Activated T-cell treated with anti-CD3 and anti-CD28 coated beads, Interleukin-2, amount 50 U/mL, for 4 hours (primary cell): ENCODE measurements around the gene DNAJC22. TPM values are rescaled to one million over a fixed set of nuclear protein-coding genes. Genes with fewer than 3 reads are reported as not detected.
"Not testable (repeated sequence)": the region's sequence is repeated elsewhere in the genome, so short reads cannot be mapped to it uniquely, and the experiment has no call there.

ENCODE experiments used
- ATAC-seq, 2 donors: fragments of 200-7000 bp; cut with Tn5 transposase; one replicate each; pipeline ENCODE4 v1.10.0; 2021
- DNase-seq: peaks from one replicate; pipeline ENCODE4 v3.0.0-alpha.2; 2020
- H3K27me3 Mint-ChIP-seq: one replicate; pipeline ENCODE4 v1.8.0; 2021; ENCODE audit warnings: low read depth, mixed read lengths
- H3K36me3 Mint-ChIP-seq: one replicate; pipeline ENCODE4 v1.8.0; 2022; ENCODE audit warnings: mixed read lengths; ENCODE audit not compliant: insufficient read depth
- H3K4me1 Mint-ChIP-seq: one replicate; pipeline ENCODE4 v1.8.0; 2021; ENCODE audit warnings: low read depth, mixed read lengths
- H3K4me3 Mint-ChIP-seq: one replicate; pipeline ENCODE4 v1.8.0; 2021; ENCODE audit warnings: mild to moderate bottlenecking, moderate library complexity, mixed read lengths
- H3K9me3 Mint-ChIP-seq: one replicate; pipeline ENCODE4 v1.8.0; 2021; ENCODE audit warnings: mixed read lengths
- total RNA-seq, 3 donors: library from RNA; stranded (reverse); gene quantifications; one replicate each; pipeline ENCODE4 v1.2.1, GENCODE V29; 2021

Gene DNAJC22
- under 1 TPM in 1 of 3 donors, not detected in 2; 0.11 TPM for total RNA-seq

DNA sequence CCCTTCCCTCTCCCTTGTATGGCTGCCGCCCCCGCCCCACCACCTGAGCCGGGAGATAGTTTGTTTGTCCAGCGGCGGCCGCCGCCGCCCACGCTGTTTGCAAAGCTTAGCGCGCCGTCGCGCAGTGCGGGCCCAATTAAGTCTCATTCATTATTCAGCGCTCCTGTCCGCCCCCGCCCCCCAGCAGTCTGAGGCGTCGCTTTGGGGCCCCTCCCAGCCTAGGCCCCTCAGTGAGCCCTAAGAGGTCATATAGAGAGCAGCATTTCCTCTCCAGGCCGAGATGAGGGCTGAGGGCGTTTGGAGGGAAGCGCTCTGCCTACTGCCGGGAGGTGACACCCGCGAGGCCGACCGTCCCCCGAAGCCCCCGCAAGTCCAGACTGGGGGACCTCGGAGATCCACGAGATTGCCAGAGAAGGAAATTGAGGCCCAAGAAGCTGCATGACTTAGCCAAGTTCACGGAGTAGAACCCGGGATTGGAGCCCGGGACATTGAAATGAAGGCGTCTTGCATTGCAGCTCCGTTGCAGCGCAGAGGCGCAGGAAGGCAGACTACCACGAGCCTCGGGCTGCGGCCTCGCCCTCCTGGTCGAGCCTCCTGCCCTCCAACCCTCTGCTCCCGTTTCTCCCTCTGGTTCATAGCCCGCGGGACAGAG lies at the start of gene DNAJC22:
TSS of gene DNAJC22 (plus strand) at position 230 of the 652 bp plus-strand sequence. CDS start 1,985 bp downstream, outside the sequence.
- Mint-ChIP-seq H3K27me3 (peaks cover 68% of the 10 kb centered on the region), H3K4me1 (peaks cover 36% of the 10 kb centered on the region)
- peak in 1 of 2 donors; percentile 11 for ATAC-seq

DNA sequence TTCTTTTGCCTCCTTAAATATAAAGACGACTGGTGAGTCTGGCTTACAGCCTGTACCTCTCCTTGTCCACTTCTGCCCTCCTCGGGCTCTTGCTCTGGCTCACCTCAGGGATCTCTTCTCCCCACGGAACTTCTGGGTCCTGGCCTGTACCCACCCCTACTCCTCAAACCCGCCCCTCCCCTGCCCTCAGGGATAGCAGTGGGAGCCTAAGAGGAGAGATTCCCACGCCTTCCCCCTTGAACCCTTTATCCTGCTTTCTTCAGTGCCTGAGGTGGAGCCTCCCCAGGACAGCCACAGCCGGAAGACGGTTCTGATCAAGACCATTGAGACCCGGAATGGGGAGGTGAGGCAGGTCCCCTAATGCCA lies 49.0 kb upstream of the DNAJC22 start:
- peak in 1 of 2 donors; percentile 3 for ATAC-seq
- Mint-ChIP-seq H3K27me3 (peaks cover 65% of the 10 kb centered on the region), H3K4me1 (peaks cover 23% of the 10 kb centered on the region), H3K4me3 (no peak overlapping the region), H3K36me3 (no peaks in the 10 kb centered on the region), H3K9me3 (no peaks in the 10 kb centered on the region)
- no peak for DNase-seq

More for the DNA sequence above, at the start of gene DNAJC22:
- no peaks in the 10 kb centered on the region for H3K36me3 Mint-ChIP-seq
- H3K4me3 Mint-ChIP-seq = peak within 1 kb of the TSS; percentile 76
- no peak for DNase-seq
- H3K9me3 Mint-ChIP-seq = no peaks in the 10 kb centered on the region

DNA sequence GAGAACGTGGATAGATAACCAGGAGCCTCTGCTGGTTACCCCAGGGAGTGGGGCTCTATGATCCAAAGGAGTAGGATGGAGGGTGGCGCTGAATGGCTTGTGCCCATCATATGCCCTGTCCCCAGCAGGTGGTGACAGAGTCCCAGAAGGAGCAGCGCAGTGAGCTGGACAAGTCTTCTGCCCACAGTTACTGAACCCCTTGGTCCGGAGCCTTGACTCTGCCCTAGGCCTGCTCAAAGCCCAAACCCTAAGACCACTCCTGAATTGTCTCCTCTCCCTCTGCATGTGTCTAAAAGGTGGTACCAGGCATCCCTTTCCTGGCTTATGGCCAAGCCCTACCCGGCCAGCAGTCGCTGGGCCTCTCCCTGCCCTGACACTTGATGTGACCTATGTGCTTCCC lies 48.5 kb upstream of the DNAJC22 start:
- no peaks in the 10 kb centered on the region for H3K9me3 Mint-ChIP-seq

DNA sequence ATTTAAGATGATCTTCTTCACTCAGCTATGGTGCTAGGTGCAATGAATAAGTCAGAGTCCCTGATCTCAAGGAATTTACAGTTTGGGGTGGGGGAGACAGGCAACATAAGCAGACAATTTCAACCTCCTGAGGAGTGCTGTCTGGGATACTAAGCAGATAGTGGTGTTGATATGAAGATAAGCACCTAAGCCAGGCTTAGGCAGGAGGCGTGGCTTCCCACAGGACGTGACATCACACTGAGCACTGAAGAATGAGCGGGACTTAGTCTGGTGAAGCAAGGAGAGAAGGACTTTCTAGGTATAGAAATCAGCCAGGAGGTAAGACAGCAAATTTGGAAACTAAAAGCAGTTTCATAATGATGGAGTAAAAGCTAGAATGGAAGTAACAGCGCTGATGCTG lies 44.9 kb upstream of the DNAJC22 start:
- H3K4me1 Mint-ChIP-seq = peaks cover 17% of the 10 kb centered on the region
- DNase-seq (no peak), ATAC-seq (peak; percentile 21 to 54)
- no peaks in the 10 kb centered on the region for H3K9me3 Mint-ChIP-seq
- H3K27me3 Mint-ChIP-seq = peaks cover 51% of the 10 kb centered on the region
- H3K36me3 Mint-ChIP-seq = no peaks in the 10 kb centered on the region
- H3K4me3 Mint-ChIP-seq = no peak overlapping the region

More for the DNA sequence above, 48.5 kb upstream of the DNAJC22 start:
- DNase-seq = no peak
- ATAC-seq = no peak
- Mint-ChIP-seq H3K36me3 (no peaks in the 10 kb centered on the region), H3K27me3 (peaks cover 67% of the 10 kb centered on the region), H3K4me3 (no peak overlapping the region), H3K4me1 (peaks cover 23% of the 10 kb centered on the region)

DNA sequence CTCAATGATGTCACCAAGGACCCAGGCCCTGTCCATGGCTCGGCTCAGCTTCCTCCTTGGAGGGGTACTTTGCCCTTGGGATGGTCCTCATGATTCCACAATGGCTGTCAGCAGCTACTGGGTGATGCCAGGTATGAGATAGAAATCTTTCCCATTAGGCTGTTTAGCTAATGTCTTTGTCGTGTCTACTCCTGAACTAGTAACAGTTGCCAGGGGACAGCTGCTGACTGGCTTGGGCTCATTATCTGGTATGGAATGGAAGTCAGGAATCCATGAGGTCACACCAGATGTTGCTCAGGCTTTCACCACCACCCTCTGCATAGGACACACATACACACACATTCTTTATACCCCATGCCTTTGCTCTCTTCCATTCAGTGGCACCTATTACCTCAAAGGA lies 42.5 kb upstream of the DNAJC22 start:
- Mint-ChIP-seq H3K4me3 (no peak overlapping the region), H3K27me3 (peaks cover 40% of the 10 kb centered on the region), H3K36me3 (no peaks in the 10 kb centered on the region), H3K9me3 (no peaks in the 10 kb centered on the region), H3K4me1 (peaks cover 4% of the 10 kb centered on the region)
- DNase-seq (no peak), ATAC-seq (no peak)

DNA sequence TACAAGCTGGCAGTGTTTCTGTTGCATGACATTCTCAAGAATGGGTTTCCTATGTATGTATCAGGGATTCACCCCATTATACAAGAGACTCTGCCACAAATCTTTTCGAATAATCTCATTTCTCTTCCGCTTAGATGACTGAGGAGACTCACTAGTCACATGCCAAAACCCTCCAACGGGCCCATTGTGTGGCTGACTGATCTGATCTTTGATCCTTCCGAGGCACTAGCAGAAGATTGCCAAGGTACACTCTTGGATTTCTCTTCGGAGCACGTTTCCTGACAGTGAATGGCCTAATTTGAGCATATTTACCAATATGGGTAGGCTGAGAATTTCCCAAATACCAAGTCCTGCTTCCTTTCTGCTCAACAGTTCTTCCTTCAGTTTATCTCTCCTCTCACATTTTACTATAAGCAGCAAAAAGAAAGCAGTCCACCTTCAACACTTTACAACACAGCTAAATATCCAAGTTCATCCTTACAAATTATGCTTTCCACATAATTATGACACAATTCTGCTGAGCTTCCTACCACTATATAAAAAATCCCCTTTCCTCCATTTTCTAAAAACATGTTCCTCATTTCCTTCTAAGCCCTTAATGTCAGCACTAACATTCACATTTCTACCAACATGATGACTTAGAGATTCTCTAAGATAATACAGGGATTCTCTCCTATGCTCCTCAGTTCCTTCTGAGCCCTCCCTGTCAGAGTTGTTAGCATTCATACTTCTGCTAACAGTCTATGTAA lies 40.8 kb upstream of the DNAJC22 start:
- DNase-seq = no peak
- Mint-ChIP-seq H3K4me1 (peaks cover 4% of the 10 kb centered on the region), H3K4me3 (no peak overlapping the region), H3K27me3 (peaks cover 47% of the 10 kb centered on the region), H3K36me3 (no peaks in the 10 kb centered on the region), H3K9me3 (no peaks in the 10 kb centered on the region)
- ATAC-seq = no peak

DNA sequence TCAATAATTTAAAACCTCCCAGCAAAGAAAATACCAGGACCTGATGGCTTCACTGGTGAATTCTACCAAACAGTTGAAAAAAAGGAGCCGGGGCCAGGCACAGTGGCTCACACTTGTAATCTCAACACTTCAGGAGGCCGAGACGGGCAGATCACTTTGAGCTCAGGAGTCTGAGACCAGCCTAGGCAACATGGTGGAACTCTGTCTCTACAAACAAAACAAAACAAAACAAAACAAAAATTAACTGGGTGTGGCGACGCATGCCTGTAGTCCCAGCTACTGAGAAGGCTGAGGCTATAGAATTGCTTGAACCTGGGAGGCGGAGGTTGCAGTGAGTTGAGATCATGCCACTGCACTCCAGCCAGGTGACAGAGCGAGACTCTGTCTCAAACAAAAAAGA lies 37.3 kb upstream of the DNAJC22 start:
- DNase-seq (no peak), ATAC-seq (no peak)
- Mint-ChIP-seq H3K9me3 (no peaks in the 10 kb centered on the region), H3K4me1 (no peaks in the 10 kb centered on the region), H3K36me3 (no peaks in the 10 kb centered on the region), H3K4me3 (no peak overlapping the region), H3K27me3 (peaks cover 38% of the 10 kb centered on the region)

DNA sequence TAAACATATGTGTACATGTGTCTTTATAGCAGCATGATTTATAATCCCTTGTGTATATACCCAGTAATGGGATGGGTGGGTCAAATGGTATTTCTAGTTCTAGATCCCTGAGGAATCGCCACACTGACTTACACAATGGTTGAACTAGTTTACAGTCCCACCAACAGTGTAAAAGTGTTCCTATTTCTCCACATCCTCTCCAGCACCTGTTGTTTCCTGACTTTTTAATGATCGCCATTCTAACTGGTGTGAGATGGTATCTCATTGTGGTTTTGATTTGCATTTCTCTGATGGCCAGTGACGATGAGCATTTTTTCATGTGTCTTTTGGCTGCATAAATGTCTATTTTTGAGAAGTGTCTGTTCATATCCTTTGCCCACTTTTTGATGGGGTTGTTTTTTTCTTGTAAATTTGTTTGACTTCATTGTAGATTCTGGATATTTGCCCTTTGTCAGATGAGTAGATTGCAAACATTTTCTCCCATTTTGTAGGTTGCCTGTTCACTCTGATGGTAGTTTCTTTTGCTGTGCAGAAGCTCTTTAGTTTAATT lies 36.2 kb upstream of the DNAJC22 start:
- not testable (repeated sequence) for H3K4me3 Mint-ChIP-seq, H3K4me1 Mint-ChIP-seq, ATAC-seq, DNase-seq, H3K36me3 Mint-ChIP-seq, H3K9me3 Mint-ChIP-seq
- peaks cover 34% of the 10 kb centered on the region for H3K27me3 Mint-ChIP-seq

DNA sequence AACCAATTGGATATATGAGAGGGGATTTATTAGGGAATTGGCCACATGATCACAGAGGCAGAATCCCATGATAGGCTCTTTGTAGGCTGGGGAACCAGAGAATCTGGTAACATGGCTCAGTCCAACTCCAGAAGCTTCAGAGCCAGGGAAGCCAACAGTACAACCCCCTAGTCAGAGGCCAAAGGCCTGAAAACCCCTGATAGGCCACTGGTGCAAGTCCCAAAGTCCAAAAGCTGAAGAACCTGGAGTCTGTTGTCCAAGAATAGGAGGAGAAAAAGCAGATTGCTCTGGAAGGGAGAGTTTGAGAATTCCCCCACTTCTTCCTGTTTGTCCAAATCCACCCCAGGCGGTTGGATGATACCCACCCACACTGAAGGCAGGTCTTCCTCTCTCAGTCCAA lies 31.9 kb upstream of the DNAJC22 start:
- Mint-ChIP-seq H3K9me3 (no peaks in the 10 kb centered on the region), H3K4me3 (no peak overlapping the region), H3K4me1 (no peaks in the 10 kb centered on the region), H3K36me3 (no peaks in the 10 kb centered on the region), H3K27me3 (peaks cover 12% of the 10 kb centered on the region)
- DNase-seq (no peak), ATAC-seq (no peak)

DNA sequence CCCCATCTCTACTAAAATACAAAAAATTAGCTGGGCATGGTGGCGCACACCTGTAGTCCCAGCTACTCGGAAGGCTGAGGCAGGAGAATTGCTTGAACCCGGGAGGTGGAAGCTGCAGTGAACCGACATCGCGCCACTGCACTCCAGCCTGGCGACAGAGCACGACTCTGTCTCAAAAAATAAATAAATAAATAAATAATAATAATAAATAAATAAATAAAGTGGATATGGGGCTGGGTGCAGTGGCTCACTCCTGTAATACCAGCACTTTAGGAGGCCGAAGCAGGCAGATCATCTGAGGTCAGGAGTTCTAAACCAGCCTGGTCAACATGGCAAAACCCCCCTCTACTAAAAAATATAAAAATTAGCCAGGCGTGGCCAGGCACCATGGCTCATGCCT lies 29.6 kb upstream of the DNAJC22 start:
- not testable (repeated sequence) for DNase-seq, H3K36me3 Mint-ChIP-seq, H3K4me3 Mint-ChIP-seq, ATAC-seq, H3K4me1 Mint-ChIP-seq, H3K9me3 Mint-ChIP-seq, H3K27me3 Mint-ChIP-seq

DNA sequence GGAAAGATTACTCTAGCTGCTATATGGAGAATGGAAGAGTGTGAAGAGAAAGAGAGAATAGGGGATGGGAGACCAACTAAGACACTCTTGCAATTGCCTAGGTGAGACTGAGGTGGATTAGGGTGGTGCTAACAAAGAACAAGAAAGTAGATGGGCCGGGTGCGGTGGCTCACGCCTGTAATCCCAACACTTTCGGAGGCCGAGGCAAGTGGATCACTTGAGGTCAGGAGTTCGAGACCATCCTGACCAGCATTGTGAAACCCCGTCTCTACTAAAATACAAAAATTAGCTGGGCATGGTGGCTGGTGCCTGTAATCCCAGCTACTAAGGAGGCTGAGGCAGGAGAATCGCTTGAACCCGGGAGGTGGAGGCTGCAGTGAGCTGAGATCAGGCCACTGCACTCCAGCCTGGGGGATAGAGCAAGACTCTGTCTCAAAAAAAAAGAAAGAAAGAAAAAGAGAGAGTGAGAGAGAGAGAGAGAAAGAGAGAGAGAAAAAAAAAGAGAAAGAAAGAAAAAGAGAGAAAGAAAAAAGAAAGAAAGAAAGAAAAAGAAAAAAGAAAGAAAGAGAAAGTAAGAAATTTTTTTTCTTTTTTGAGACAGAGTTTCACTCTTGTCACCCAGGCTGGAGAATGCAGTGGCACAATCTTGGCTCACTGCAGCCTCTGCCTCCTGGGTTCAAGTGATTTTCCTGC lies 26.1 kb upstream of the DNAJC22 start:
- H3K27me3 Mint-ChIP-seq, ATAC-seq, H3K9me3 Mint-ChIP-seq, DNase-seq, H3K36me3 Mint-ChIP-seq: not testable (repeated sequence)
- H3K4me1 Mint-ChIP-seq = peaks cover 17% of the 10 kb centered on the region
- peak overlapping the region; percentile 48 for H3K4me3 Mint-ChIP-seq

DNA sequence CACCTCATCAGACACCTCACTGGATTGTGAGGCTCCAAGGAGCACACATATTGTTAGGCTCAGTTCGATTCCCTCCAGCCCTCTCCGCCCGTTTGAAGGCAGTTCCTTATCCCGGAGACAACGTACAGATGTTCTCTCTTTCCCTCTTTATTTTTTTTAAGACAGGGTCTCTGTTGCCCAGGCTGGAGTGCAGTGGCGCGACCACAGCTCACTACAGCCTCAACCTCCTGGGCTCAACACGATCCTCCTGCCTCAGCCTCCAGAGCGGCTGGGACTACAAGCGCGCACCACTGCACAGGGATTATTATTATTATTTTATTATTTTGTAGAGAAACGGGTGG lies 24.4 kb upstream of the DNAJC22 start:
- Mint-ChIP-seq H3K4me1 (peaks cover 17% of the 10 kb centered on the region), H3K27me3 (no peaks in the 10 kb centered on the region), H3K4me3 (peak overlapping the region; percentile 84), H3K36me3 (no peaks in the 10 kb centered on the region), H3K9me3 (no peaks in the 10 kb centered on the region)
- DNase-seq (no peak), ATAC-seq (no peak)

DNA sequence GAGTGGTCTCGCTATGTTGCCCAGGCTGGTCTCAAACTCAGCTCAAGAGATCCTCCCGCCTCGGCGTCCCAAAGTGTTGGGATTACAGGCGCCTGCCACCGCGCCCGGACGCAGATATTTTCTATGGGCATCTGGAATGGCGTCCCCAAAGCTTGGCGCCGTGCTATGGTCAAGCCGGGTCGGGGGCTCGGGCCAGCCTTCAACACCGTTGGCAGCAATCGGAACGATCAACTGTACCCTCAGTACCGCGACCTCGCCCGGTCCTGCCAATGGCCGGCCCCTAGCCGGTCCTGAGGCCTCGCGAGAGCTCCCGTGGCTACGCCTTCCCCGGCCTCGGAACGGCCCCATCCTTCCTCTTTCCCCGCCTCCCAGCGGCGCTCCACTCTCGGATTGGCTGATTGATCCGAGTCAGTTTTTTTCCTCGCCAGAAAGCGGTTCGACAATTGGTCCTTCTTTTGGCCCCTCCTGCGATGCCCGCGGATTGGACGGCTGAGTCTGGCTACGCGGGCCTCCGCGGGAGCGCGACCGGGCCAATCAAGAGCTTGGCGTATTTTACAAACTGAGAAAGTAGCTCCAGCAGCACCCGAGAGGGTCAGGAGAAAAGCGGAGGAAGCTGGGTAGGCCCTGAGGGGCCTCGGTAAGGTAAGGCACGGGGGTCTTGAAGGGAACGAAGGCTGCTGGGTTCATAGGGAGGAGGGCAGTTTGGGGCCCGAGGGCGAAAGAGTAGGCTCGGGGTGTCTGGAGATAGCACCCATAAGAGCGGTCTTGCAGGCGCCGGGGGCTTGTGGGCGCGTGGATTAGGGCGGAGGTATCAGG lies 23.8 kb upstream of the DNAJC22 start, which contains the start of gene TROAP:
TSS of gene TROAP (plus strand) at position 548 of the 816 bp plus-strand sequence. CDS start 354 bp downstream, outside the sequence.
- ATAC-seq = peak; percentile 98 to 99
- Mint-ChIP-seq H3K4me3 (peak within 1 kb of the TSS; percentile 84), H3K36me3 (no peaks in the 10 kb centered on the region)

More for the DNA sequence above, 23.8 kb upstream of the DNAJC22 start, which contains the start of gene TROAP:
- Mint-ChIP-seq H3K4me1 (peaks cover 17% of the 10 kb centered on the region), H3K9me3 (no peaks in the 10 kb centered on the region), H3K27me3 (no peaks in the 10 kb centered on the region)
- peak; percentile 95 for DNase-seq
